Measurements from ENCODE around the gene MYL10. TPM values are rescaled to one million over a fixed set of nuclear protein-coding genes. Genes with fewer than 3 reads are reported as not detected.
A peak's percentile ranks its signal among the peaks of the same experiment; 100 is the strongest.

Gene MYL10
- total RNA-seq, 1 experiment from 2014 or later, result not detected

GRCh38 chr7:101604331-101604933 is 24.7 kb downstream of the MYL10 start:
- intact Hi-C loops (cut with micrococcal nuclease; ENCODE audit: unreplicated experiment), result loop anchor here (10.0 kb wide), 2 partner anchors 80 to 630 kb away; no protein-coding TSS in a partner anchor
- BruUV-seq (replicated peaks), result no TSS peak
- H3K36me3 Mint-ChIP-seq (ENCODE audit: insufficient read depth, unreplicated experiment), result peaks cover 6% of the 10 kb centered on the region

GRCh38 chr7:101602484-101603241 is 26.4 kb downstream of the MYL10 start:
- no peak overlapping the region for H3K4me3 Mint-ChIP-seq (ENCODE audit: low read depth, unreplicated experiment)
- peak; percentile 57 for TF ChIP-seq CTCF (IDR thresholded peaks at IDR 0.05; ENCODE audit: unreplicated experiment)
- H3K27ac Mint-ChIP-seq (ENCODE audit: unreplicated experiment), result no peak overlapping the region
- H3K9me3 Mint-ChIP-seq (ENCODE audit: low read depth, unreplicated experiment), result no peaks in the 10 kb centered on the region
- no peaks in the 10 kb centered on the region for H3K27me3 Mint-ChIP-seq (ENCODE audit: unreplicated experiment)
- CTCF ChIA-PET, result interaction anchor here (0.6 to 2.3 kb wide), 7 partner anchors 60 to 495 kb away, joined by 3 to 11 read pairs (median 4); no protein-coding TSS in a partner anchor
- peaks cover 11% of the 10 kb centered on the region for H3K4me1 Mint-ChIP-seq (ENCODE audit: low read depth, unreplicated experiment)
- intact Hi-C loops (cut with micrococcal nuclease; ENCODE audit: unreplicated experiment), result loop anchor here (10.0 kb wide), 2 partner anchors 82 to 632 kb away; no protein-coding TSS in a partner anchor
- no peaks in the 10 kb centered on the region for H3K36me3 Mint-ChIP-seq (ENCODE audit: insufficient read depth, unreplicated experiment)
- BruUV-seq (replicated peaks), result no TSS peak
- DNase-seq, result peak; percentile 82

More at GRCh38 chr7:101604331-101604933, 24.7 kb downstream of the MYL10 start:
- Mint-ChIP-seq H3K27me3 (ENCODE audit: unreplicated experiment) (no peaks in the 10 kb centered on the region), H3K4me3 (ENCODE audit: low read depth, unreplicated experiment) (no peak overlapping the region), H3K27ac (ENCODE audit: unreplicated experiment) (no peak overlapping the region), H3K4me1 (ENCODE audit: low read depth, unreplicated experiment) (peaks cover 7% of the 10 kb centered on the region), H3K9me3 (ENCODE audit: low read depth, unreplicated experiment) (no peaks in the 10 kb centered on the region)
- TF ChIP-seq CTCF (IDR thresholded peaks at IDR 0.05; ENCODE audit: unreplicated experiment), result no peak
- CTCF ChIA-PET, result interaction anchor here (0.7 to 2.3 kb wide), 2 partner anchors 77 to 399 kb away, joined by 3 to 11 read pairs; no protein-coding TSS in a partner anchor
- DNase-seq, result no peak

GRCh38 chr7:101602082-101602481 is 27.0 kb downstream of the MYL10 start:
- Mint-ChIP-seq H3K27me3 (ENCODE audit: unreplicated experiment) (no peaks in the 10 kb centered on the region), H3K4me3 (ENCODE audit: low read depth, unreplicated experiment) (no peak overlapping the region), H3K4me1 (ENCODE audit: low read depth, unreplicated experiment) (peaks cover 11% of the 10 kb centered on the region), H3K27ac (ENCODE audit: unreplicated experiment) (no peak overlapping the region), H3K36me3 (ENCODE audit: insufficient read depth, unreplicated experiment) (no peaks in the 10 kb centered on the region), H3K9me3 (ENCODE audit: low read depth, unreplicated experiment) (no peaks in the 10 kb centered on the region)
- no peak for TF ChIP-seq CTCF (IDR thresholded peaks at IDR 0.05; ENCODE audit: unreplicated experiment)
- DNase-seq, result no peak
- intact Hi-C loops (cut with micrococcal nuclease; ENCODE audit: unreplicated experiment), result loop anchor here (10.0 kb wide), 2 partner anchors 83 to 633 kb away; no protein-coding TSS in a partner anchor
- BruUV-seq (replicated peaks), result no TSS peak
- CTCF ChIA-PET, result interaction anchor here (1.2 to 2.3 kb wide), 5 partner anchors 59 to 212 kb away, joined by 3 to 11 read pairs (median 4); no protein-coding TSS in a partner anchor

DNA sequence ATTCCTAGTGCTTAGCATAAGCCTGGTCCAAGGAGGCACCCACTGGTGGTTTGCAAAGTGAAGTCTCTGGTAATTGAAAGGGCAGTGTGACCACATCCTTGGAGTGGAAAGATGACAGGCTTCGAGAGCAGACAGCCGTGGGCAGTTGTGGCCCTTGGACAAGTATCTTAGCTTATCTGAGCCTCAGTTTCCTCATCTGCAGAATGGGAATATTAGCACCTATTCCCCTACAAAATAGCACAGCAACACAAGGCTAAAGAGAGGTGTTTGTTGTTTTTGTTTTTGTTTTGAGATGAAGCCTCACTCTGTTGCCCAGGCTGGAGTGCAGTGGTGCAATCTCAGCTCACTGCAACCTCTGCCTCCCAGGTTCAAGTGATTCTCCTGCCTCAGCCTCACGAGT is 29.3 kb downstream of the MYL10 start:
- no peak for TF ChIP-seq CTCF (IDR thresholded peaks at IDR 0.05; ENCODE audit: unreplicated experiment)
- BruUV-seq (replicated peaks), result no TSS peak
- Mint-ChIP-seq H3K9me3 (ENCODE audit: low read depth, unreplicated experiment) (no peaks in the 10 kb centered on the region), H3K4me3 (ENCODE audit: low read depth, unreplicated experiment) (no peak overlapping the region), H3K27ac (ENCODE audit: unreplicated experiment) (no peak overlapping the region), H3K4me1 (ENCODE audit: low read depth, unreplicated experiment) (peaks cover 11% of the 10 kb centered on the region), H3K36me3 (ENCODE audit: insufficient read depth, unreplicated experiment) (no peaks in the 10 kb centered on the region), H3K27me3 (ENCODE audit: unreplicated experiment) (no peaks in the 10 kb centered on the region)
- DNase-seq, result no peak
- intact Hi-C loops (cut with micrococcal nuclease; ENCODE audit: unreplicated experiment), result loop anchor here (10.0 kb wide), 3 partner anchors 85 to 635 kb away; partner anchors contain the start of gene CUX1
- CTCF ChIA-PET, result interaction anchor here (0.6 kb wide), 1 partner anchor 183 kb away, joined by 3 read pairs; no protein-coding TSS in a partner anchor
